HL-60 (cell line): ENCODE data around the gene TCF3.

ENCODE experiments used
- POLR2AphosphoS5 ChIP-seq: IDR thresholded peaks from 2 replicates; pipeline ENCODE4 v1.6.1; 2012; ENCODE audit warnings: low read depth
- TF ChIP-seq, protein P1 (sequence below): IDR thresholded peaks from one replicate; pipeline ENCODE4 v1.5.1; 2011; ENCODE audit warnings: low read length, control low read depth, inconsistent platforms; ENCODE audit not compliant: insufficient read depth
- TF ChIP-seq, protein P2 (sequence below): IDR thresholded peaks from 2 replicates; pipeline ENCODE4 v1.6.1; 2012; ENCODE audit warnings: low read depth; ENCODE audit not compliant: insufficient replicate concordance

DNA sequence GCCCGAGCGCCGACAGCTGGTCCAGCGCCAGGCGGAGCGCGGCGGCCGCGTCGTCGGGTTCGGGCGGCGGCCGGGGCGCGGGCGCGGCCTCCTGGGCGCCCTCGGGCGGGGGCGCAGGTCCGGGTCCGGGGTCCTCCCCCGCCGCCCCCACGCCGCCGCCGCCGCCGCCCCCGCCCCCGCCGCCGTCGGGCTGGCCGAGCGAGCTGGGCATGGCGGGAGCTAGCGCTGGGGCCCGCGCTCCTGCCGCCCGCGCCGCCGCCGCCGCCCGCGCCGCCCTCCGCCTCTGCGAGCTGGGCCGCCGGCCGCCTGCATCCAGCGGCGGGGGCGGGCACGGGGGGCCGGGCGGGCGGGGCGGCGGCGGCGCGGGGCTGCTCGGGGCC lies 84.6 kb downstream of the TCF3 start:
- TF ChIP-seq, protein P1, sequence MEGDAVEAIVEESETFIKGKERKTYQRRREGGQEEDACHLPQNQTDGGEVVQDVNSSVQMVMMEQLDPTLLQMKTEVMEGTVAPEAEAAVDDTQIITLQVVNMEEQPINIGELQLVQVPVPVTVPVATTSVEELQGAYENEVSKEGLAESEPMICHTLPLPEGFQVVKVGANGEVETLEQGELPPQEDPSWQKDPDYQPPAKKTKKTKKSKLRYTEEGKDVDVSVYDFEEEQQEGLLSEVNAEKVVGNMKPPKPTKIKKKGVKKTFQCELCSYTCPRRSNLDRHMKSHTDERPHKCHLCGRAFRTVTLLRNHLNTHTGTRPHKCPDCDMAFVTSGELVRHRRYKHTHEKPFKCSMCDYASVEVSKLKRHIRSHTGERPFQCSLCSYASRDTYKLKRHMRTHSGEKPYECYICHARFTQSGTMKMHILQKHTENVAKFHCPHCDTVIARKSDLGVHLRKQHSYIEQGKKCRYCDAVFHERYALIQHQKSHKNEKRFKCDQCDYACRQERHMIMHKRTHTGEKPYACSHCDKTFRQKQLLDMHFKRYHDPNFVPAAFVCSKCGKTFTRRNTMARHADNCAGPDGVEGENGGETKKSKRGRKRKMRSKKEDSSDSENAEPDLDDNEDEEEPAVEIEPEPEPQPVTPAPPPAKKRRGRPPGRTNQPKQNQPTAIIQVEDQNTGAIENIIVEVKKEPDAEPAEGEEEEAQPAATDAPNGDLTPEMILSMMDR: no peak
- TF ChIP-seq POLR2AphosphoS5: no peak
- TF ChIP-seq, protein P2, sequence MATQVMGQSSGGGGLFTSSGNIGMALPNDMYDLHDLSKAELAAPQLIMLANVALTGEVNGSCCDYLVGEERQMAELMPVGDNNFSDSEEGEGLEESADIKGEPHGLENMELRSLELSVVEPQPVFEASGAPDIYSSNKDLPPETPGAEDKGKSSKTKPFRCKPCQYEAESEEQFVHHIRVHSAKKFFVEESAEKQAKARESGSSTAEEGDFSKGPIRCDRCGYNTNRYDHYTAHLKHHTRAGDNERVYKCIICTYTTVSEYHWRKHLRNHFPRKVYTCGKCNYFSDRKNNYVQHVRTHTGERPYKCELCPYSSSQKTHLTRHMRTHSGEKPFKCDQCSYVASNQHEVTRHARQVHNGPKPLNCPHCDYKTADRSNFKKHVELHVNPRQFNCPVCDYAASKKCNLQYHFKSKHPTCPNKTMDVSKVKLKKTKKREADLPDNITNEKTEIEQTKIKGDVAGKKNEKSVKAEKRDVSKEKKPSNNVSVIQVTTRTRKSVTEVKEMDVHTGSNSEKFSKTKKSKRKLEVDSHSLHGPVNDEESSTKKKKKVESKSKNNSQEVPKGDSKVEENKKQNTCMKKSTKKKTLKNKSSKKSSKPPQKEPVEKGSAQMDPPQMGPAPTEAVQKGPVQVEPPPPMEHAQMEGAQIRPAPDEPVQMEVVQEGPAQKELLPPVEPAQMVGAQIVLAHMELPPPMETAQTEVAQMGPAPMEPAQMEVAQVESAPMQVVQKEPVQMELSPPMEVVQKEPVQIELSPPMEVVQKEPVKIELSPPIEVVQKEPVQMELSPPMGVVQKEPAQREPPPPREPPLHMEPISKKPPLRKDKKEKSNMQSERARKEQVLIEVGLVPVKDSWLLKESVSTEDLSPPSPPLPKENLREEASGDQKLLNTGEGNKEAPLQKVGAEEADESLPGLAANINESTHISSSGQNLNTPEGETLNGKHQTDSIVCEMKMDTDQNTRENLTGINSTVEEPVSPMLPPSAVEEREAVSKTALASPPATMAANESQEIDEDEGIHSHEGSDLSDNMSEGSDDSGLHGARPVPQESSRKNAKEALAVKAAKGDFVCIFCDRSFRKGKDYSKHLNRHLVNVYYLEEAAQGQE: no peak
